HG03521 (cell line): ENCODE results near the gene SERPINA1.
"Not testable (repeated sequence)": the region's sequence is repeated elsewhere in the genome, so short reads cannot be mapped to it uniquely, and the experiment has no call there.

Experiments
- ATAC-seq: cut with Tn5 transposase; IDR thresholded peaks from one replicate; pipeline ENCODE4 v1.9.1; 2021; ENCODE audit warnings: mild to moderate bottlenecking, moderate library complexity; ENCODE audit not compliant: unreplicated experiment

The SERPINA1 gene

DNA sequence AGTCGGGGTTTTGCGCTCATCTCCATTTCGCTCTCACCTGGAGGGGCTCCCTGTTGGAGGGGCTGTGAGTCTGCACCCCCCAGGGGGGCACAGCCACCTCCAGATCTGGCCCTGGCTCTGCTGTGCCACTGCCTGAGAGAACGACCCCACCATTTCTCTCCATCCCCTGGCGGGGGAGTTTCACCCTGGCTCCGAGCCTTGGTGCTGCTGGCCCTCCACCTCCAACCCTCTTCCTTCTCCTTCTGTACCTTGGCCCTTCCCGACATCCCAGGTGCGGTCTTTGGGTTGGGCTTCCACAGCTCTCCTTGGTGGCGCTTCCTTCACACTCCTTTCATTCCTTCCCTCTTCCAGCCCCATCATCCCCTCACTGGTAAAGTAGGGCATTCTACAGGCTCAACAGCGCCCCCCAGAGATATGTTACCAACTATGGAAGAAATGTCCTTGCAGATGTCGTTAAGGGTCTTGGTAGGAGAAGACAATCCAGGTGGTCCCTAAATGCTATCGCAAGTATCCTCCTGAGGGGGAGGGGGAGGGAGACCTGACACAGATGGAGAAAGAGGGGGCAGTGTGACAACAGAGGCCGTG lies 16.3 kb downstream of the SERPINA1 start:
- no peak for ATAC-seq

DNA sequence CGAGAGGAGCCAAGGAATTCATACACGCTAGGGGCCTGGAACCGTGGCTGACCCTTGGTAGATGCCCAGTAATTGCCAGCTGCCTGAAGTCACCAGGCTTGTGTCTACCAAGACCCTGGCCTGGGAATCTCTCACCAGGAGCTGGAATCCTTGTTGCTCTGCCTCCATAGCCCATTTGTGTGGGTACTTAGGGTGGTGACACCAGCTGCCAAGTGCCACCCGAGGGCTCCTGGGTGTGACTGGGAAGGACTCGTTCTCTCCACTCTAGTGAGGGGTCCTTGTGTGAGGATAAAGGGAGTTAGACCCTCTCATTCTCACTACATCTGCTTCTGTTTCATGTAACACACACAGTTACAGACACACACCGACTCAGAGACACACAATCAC lies 17.9 kb downstream of the SERPINA1 start:
- ATAC-seq = no peak

DNA sequence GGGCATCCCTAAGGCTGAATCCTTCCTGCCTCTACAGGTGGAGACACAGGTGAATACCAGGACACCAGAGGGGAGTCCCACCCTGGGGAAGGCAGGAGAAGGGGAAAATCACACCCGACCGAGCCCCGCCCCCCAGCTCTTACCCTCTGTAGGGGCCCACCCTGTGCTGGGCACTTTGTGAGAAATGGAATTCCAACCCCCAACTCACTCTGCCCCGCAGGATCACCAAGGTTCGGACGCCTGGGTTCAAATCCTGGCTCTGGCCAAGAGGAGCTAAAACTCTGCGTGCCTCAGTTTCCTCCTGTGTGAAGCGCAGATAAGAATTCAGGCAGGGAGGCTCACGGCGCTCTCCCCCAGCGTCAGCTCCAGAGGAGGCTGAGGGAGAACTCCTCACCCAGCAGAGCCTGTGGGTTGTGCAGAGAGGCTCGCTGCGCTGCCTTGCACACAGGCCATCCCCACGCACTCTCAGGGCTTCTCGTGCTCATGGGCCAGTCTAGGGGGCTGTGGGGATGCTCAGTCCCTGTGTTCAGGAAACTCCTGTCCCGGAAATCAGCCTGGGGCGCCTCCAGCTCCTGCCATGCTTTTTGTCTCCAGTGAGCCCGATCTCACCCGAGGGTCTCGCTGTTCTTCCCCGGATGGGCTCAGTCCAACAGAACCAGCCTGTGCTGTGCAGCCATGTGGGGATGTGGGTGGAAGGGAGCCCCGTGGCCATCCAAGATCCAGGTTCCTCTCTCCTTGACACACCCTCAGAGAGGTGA lies 18.5 kb downstream of the SERPINA1 start:
- not testable (repeated sequence) for ATAC-seq

DNA sequence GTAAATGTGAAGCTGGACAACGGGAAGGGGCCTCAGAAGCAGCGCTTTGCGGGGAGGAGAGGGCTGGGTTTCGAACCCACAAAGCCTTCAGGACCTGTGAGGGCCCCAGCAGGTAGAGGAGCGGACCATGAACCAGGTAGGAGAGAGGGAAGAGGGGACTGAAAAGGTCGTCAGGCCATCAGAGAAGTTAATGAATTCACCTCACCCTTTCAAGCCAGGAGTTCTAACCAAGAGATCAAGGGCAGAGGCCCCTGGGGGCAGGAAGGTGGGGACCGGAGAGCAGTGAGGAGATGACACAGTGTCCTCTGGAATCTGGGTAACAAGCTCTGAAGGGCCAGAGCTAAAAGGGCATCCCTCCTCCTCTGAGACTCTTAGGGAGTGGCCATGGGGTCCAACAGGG lies 19.4 kb downstream of the SERPINA1 start:
- no peak for ATAC-seq

DNA sequence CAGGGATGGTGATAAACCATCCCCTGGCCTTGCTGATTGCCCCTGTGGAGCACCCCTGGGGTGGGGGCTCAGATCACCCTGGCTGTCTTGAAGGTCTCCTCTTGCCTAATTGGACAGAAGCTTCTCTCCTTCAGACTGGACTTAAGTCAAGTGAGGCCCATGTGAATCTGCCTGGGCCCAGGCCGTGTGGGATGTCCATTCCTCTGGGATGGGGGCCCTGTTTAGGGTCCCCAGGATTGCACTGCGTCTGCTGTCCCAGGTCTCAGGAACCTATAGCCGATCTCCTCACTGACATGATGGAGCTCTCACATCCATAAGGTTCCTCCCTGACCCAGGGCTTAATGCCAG lies 20.2 kb downstream of the SERPINA1 start:
- ATAC-seq = no peak

DNA sequence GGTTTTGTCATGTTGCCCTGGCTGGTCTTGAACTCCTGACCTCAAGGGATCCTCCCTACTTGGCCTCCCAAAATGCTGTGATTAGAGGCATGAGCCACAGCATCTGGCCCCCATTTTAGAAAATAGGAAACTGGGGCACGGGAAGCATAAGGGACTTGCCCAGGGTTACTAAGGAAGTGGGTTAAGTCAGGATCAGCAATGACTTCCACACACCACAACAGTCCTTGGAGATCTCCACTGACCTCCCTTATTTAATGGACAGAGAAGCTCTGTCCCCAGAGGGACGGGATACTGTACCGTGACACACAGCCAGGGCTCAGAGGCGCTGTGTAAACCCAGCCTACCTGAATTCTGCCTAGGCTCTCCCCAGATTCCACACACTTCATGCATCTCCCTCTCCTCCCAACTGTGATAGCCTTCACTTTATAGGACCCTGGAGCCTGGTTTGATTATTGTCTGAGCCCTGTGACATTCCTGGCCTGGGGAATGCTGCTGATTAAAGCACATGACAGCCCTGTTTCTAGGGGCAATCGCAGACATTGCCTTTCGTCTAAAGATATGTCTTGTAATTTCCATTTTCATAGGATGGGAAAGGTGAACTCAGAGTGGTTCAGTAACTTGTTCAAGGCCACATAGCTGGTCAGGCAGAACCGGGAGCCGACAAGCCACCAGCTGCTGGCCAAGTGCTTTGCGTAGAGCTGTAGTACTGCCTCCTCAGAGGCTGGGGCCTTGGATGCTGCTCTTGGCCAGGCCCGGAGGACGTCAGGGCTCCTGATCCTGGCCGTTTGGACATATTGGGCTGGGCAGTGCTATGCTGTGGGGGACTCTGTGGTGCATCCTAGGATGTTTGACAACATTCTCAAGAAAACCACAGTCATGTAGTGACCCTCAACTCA lies 20.8 kb downstream of the SERPINA1 start:
- no peak for ATAC-seq

DNA sequence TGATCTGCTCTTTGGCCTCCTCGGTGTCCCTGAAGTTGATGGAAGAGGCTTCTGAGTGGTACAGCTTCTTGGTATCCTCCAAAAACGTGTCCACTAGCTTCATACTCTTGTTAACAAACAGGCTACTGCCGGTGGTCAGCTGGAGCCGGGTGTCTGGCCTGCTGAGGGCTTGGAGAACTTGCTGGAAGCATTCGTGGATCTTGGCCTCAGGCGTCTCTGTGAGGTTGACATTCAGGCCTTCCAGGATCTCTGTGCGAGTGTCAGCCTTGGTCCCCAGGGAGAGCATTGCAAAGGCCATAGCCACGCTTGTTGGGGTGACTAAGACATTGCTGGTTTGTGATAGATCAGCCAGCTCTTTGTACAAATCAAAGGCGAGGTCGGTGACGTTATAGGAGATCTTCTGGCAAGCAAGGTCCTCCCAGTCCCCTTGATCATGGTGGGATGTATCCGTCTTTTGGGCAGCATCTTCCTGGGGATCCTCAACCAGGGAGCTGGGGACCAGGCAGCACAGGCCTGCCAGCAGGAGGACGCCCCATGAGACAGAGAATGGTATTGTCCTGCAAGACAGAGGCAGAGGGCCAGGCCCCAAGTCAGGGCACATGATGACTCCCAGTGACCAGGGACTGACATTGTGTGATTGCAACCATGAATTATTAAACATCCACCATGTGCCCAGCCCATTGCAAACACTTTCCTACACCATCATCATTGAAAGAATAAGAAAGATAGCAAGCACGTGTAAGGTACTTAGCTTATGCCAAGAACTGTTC lies 22.1 kb downstream of the SERPINA1 start, which contains the start of gene SERPINA2:
TSS of gene SERPINA2 (minus strand) at position 553 of the 770 bp plus-strand sequence.
- no peak for ATAC-seq

DNA sequence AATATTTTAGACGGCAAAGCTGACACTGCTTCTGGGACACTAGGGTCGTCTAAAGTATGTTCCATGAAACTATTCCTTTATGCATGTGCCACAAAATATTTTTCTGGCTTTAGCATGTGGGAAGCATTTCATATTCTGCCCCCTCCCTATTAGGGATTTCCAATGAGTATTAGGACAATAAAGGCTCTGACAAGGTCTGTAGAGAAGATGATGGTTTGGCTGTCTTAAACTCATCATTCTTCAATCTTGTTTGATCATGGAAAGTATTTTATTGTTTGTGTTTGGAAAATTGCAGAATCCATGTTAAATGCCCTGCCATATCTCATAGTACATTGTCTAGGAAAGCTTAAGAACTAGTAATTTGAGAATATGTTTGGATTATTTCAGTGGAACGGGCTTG lies 22.8 kb downstream of the SERPINA1 start:
- ATAC-seq = no peak

DNA sequence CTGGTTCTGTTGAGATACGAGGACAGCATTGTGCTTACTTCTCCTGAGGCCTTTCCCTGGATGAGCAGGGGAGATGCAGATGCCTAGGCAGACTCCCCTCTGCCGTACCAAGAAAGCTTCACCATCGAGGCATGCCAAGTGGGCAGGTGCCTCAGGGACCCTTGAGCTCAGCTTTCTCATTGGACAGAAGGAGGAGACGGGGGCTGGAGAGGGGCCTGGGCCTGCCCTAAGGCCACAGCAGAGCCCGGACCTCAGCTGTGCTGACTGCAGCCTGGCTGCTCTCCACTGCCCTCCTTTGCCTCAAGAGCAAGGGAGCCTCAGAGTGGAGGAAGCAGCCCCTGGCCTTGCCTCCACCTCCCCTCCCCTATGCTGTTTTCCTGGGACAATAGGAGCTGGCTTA lies 23.4 kb downstream of the SERPINA1 start:
- no peak for ATAC-seq

DNA sequence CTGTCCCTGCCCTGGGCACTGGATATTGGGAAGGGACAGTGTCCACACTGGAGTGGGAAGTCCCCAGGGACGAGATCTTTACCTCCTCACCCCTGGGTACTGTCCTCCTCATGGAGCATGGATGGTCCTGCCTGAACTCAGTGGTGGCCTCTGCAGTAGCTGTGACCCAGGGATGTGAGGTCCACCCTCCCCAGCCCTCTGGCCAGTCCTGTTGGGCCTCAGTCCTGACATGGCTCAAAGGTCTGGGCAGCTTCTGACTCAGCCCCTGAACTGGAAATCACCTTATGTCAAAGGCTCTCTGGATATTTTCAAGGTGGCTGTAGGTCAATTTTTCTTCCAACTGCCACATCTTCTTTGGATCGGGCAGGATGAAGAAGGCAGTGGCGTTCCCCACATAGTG lies 24.4 kb downstream of the SERPINA1 start:
- no peak for ATAC-seq

DNA sequence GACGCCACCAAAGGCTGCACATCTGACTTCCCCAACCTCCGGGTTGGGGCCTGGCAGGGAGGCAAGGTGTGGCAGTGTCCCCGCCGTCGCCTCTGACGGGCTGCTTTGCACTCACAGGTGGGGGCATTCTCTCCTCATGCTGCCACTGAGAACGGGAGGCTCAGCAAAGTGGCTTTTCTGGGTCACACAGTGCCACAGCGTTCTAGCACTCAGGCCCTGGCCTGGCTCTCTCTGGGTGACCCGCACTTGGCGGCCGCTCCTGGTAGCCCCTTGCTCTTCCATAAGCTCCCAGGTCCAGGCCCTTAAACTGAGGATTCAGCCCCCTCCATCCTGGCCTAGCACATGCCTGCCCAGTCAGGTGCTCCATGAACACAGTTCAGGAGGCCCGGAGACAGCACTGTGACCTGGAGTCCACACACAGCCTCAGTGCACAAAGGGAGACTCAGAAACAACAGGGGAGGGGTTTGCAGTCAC lies 25.2 kb downstream of the SERPINA1 start:
- no peak for ATAC-seq

DNA sequence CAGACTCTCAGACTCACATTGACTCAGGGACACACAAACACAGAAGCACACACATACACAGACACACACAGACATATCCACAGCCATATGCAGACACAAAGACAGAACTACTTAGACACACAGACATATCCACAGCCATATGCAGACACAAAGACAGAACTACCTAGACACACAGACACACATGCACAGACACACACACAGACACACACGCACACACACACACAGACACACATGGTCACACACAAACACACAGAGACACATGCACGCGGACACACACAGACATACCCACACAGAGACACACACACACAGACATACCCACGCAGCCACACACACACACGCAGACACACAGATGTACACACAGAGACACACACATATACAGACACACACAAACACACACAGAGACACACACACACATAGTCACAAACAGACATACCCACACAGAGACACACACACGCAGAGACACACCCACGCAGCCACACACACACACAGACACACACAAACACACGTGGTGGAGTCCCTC lies 25.7 kb downstream of the SERPINA1 start:
- ATAC-seq = no peak

DNA sequence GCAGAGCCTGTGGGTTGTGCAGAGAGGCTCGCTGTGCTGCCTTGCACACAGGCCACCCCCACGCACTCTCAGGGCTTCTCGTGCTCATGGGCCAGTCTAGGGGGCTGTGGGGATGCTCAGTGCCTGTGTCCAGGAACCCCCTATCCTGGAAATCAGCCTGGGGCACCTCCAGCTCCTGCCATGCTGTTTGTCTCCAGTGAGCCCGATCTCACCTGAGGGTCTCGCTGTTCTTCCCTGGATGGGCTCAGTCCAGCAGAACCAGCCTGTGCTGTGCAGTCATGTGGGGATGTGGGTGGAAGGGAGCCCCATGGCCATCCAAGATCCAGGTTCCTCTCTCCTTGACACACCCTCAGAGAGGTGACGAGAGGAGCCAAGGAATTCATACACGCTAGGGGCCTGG lies 26.7 kb downstream of the SERPINA1 start:
- no peak for ATAC-seq

DNA sequence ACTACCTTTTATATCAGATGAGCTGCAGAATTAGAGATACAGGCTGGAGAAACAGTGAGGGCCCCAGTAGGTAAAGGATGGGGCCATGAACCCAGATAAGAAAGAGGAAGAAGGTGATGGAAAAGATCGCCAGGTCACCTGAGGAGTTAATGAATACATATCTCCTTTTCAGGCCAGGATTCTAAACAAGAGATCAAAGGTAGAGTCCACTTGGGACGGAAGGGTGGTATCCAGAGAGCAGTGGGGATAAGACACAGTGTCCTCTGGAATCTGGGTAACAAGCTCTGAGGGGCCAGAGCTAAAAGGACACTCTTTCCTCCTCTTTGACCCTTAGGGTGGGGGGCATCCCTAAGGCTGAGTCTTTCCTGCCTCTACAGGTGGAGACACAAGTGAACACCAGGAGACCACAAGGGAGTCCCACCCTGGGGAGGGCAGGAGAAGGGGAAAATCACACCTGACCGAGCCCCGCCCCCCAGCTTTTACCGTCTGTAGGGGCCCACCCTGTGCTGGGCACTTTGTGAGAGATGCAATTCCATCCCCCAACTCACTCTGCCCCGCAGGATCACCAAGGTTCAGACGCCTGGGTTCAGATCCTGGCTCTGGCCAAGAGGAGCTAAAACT lies 27.3 kb downstream of the SERPINA1 start:
- no peak for ATAC-seq

DNA sequence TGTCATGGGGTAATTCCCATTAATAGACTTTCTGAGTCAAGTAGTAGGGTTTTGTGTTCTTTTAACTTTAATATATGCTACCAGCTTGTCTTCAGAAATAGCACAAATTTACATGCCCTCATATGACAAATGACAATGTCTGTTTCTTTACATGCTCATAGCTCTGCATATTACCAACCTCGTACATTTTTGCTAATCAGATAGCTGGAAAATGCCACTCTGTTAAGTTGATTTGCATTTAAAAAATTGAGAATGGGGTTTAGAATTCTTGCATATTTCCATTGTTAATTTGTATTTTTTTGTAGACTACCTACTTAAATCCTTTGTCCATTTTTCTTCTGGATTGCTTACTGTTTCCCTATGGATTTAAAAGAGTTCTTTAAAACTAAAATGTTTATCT lies 31.2 kb downstream of the SERPINA1 start:
- ATAC-seq = no peak

DNA sequence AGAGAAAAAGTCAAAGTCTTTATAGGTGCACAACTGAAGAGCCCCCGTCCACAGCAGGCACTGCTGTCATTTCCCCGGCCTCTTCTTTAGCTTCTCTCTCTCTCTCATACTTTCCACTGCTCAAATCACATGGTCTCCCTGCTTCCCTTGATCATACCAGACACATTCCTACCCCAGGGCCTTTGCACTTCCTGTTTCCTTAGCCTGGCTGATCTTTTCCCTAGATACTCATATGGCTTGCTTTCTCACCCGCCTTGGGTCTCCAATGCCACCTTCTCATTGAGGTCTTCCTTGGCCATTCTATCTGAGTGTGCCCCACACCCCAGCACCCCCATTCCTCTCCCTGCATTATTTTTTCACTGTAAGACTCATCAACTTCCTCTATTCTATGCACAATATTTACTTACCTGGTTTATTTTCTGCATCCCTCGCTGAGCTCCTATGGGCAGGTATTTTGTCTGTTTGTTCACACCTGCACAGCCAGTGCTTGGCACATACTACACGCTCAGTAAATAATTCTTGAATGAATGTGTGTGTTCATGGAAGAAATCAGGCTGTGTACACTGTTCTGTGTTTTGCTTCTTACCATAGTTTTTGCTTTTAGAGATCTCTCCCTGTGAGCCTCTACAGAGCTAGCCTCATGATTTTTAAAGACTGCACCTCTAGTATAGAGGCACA lies 31.9 kb downstream of the SERPINA1 start:
- ATAC-seq = no peak

DNA sequence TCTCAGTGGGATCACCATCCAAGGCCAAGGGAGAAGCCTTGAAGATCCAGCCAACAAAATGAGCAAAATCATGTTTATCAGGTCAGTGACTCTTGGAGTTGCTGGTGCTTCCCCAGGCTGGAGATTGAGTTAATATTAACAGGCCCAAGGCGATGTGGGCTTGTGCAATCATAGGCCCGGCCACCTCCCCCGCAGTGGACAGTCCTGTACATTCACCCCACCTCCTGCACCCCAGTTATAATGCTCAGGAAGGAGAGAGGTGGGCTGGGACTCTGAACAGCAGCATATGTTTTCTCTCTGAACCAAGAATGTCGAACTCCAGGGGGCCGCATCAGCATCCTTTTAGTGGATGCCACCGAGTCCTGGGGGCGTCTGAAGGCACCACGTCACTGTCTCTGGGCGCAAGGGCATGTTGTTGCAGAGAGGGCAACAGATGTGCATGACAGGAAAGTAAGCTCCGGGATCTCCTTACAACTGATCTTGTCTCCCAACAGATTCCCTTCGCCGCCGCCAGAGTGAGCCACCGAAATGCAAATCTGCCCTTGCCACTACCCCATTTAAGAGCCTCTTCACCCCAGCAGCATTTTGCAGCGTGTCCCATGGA lies 33.1 kb downstream of the SERPINA1 start:
- no peak for ATAC-seq

DNA sequence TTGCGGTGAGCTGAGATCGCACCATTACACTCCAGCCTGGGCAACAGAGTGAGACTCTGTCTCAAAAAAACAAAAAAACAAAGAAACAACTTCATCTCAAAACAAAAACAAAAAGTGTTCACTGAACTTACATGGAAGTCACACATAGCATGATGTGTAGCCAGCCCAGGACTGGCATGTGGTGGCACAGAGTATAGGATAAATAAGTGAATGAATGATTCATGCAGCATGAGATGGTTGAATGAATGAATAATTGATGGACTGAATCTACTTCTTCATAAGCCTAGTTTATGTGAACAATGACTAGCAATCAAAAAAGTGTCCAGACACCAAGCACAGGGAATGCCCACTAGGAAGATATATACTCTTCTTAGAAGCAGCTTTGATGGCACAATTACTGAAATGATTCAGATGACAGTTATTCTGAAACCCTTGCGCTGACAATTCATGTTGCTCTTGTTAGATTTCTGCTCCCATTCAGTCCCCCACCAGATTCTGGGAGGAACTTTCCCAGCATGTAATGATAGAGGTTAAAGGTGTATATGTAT lies 33.7 kb downstream of the SERPINA1 start:
- ATAC-seq = no peak

DNA sequence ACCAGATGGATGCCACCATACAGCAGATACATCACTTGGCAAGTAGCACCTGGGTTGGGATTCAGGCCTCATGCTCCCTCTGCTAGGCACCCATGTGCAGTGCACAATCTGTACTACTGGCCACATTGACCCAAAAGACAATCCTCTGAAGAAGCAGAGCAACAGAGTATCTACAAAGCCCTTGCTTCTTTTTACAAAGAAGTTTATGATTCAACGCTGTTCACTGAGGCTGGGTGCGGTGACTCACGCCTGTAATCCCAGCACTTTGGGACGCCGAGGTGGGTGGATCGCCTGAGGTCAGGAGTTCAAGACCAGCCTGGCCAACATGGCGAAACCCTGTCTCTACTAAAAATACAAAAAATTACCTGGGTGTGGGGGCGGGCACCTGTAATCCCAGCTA lies 34.2 kb downstream of the SERPINA1 start:
- ATAC-seq = not testable (repeated sequence)
